Spleen (tissue), 7 donors: ENCODE results near the gene STX8.

Source experiments
- POLR2A ChIP-seq, 3 donors: fragments of 450-650 bp; IDR thresholded peaks; one replicate each; pipeline ENCODE4 v1.5.1; 2017; ENCODE audit warnings: antibody characterized with exemption in 3 of 3, mild to moderate bottlenecking in 1 of 3
- POLR2AphosphoS5 ChIP-seq, 3 donors: sonication (generic); formaldehyde crosslinking; IDR thresholded peaks; one replicate each; pipeline ENCODE4 v1.5.1; 2017; ENCODE audit warnings: antibody characterized with exemption in 3 of 3
- TF ChIP-seq, protein P1 (sequence below), 11 experiments: fragments of 200-600 bp in 7 of 11; fragments of 450-650 bp in 4 of 11; sonication (generic) in 4 of 11; IDR thresholded peaks in 8 of 11; conservative IDR thresholded peaks in 3 of 11; 1 replicate in 7 of 11; 2 replicates in 4 of 11; pipeline versions ENCODE4 v1.4.0 to v1.8.0; 2016 to 2021; ENCODE audit warnings: antibody characterized with exemption in 11 of 11, inconsistent platforms in 4 of 11, mild to moderate bottlenecking in 1 of 11
- donor health status: DM: no; HTN: no; CAD: no; lungs with moderate emphysema.
- donor health status: DM: no; HTN: no; CAD: no.
- donor health status: DM: no; HTN: no; CAD: no.

DNA sequence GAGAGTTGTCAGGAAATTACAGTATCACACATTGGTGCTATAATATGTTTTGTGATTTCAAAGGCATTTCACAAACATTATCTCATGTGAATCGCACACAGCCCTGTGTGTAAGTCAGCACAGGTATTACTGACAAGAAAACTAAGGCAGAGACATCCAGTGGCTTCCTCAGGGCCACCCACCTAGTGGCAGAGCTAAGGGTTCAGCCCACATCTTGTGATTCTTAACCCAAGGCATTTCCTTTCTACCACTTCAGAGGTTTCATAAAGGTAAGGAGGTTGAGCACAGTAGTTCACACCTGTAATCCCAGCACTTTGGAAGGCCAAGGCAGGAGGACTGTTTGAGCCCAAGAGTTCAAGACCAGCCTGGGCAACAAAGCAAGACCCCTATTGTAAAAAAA lies 58.2 kb downstream of the STX8 start:
- TF ChIP-seq, protein P1, sequence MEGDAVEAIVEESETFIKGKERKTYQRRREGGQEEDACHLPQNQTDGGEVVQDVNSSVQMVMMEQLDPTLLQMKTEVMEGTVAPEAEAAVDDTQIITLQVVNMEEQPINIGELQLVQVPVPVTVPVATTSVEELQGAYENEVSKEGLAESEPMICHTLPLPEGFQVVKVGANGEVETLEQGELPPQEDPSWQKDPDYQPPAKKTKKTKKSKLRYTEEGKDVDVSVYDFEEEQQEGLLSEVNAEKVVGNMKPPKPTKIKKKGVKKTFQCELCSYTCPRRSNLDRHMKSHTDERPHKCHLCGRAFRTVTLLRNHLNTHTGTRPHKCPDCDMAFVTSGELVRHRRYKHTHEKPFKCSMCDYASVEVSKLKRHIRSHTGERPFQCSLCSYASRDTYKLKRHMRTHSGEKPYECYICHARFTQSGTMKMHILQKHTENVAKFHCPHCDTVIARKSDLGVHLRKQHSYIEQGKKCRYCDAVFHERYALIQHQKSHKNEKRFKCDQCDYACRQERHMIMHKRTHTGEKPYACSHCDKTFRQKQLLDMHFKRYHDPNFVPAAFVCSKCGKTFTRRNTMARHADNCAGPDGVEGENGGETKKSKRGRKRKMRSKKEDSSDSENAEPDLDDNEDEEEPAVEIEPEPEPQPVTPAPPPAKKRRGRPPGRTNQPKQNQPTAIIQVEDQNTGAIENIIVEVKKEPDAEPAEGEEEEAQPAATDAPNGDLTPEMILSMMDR (IDR thresholded peaks at IDR 0.05 in 8 of 11, conservative IDR thresholded peaks at IDR 0.05 in 3 of 11): no peak
- TF ChIP-seq POLR2AphosphoS5 (IDR thresholded peaks at IDR 0.05): no peak
- no peak for TF ChIP-seq POLR2A (IDR thresholded peaks at IDR 0.05)
